GM19438 (cell line): ENCODE results near the gene ZNF70.
A peak's percentile ranks its signal among the peaks of the same experiment; 100 is the strongest.

Source experiments
- ATAC-seq: cut with Tn5 transposase; IDR thresholded peaks from one replicate; pipeline ENCODE4 v1.9.1; 2021; ENCODE audit warnings: low read depth; ENCODE audit not compliant: unreplicated experiment

The ZNF70 gene

DNA sequence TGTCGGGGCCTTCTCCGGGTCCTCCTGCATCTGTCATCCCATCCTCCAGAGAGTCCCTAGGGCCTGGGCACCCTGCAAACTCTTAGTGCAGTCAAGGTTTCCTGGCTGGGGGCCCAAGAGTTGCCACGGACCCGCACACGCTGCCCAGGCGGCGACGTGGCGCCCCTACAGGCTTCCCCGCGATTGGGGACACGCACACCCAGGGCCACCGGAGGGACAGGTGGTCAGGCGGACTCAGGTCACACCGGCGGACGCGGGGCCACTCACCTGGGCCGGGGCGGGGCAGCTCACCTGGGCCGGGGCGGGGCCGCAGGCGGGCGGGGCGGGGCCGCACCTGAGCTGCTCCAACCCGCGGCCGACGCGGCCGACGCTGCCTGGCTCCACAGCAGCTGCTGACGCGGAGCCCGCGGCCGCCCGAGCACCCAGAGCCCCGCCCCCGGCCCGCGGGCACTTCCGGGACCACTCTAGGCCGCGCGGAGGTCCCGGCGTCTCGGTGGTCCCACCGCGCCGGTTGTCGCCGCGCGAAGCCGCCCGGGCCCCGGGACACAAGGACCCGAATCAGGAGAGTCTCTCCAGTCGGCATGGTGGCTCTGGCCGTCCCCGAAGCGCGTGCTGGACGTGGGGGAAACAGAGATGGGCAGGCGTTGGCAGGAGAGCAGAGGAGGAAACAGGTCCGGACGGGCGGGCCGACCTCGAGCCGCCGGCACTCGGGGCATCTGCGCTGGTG, at the start of gene ZNF70:
Gene ZNF70, minus strand, starts transcription at position 399 of the 727 bp plus-strand sequence. CDS start 5,972 bp downstream, outside the sequence.
- ATAC-seq: peak; percentile 68

DNA sequence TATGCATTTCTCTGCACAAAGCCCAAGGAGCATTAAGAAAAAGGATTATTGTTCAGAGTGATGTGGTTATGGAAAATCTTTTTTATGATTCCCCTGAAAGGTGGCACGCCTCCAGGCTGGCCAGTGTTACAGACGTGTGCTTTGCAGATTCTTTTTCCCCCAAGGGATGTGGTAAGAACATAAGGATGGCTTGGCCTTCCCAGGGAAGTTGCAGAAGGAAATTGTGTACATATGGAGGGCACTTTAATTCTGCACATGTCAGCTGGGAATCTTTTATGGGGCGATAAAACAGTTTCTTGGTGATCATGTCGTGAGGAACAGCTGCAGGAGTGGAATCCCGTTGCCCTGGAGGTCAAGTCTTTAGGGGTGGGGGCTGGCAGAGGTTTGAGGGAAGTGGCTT, 45.5 kb upstream of the ZNF70 start:
- ATAC-seq: no peak

DNA sequence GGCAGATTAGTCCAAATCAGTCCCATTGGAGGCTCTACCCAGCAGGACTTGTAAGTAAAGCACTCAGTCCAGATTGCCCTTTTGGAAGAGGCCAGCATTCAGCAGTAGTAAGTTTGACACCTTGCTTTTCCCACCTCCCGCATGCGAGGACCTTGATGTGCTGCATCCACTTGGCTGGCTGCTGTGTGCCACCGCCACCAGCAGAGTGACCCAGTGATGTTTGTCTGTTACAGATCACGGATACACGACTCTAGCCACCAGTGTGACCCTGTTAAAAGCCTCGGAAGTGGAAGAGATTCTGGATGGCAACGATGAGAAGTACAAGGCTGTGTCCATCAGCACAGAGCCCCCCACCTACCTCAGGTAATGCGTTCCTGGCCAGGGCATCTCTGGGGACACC, 42.4 kb upstream of the ZNF70 start:
- ATAC-seq: no peak

DNA sequence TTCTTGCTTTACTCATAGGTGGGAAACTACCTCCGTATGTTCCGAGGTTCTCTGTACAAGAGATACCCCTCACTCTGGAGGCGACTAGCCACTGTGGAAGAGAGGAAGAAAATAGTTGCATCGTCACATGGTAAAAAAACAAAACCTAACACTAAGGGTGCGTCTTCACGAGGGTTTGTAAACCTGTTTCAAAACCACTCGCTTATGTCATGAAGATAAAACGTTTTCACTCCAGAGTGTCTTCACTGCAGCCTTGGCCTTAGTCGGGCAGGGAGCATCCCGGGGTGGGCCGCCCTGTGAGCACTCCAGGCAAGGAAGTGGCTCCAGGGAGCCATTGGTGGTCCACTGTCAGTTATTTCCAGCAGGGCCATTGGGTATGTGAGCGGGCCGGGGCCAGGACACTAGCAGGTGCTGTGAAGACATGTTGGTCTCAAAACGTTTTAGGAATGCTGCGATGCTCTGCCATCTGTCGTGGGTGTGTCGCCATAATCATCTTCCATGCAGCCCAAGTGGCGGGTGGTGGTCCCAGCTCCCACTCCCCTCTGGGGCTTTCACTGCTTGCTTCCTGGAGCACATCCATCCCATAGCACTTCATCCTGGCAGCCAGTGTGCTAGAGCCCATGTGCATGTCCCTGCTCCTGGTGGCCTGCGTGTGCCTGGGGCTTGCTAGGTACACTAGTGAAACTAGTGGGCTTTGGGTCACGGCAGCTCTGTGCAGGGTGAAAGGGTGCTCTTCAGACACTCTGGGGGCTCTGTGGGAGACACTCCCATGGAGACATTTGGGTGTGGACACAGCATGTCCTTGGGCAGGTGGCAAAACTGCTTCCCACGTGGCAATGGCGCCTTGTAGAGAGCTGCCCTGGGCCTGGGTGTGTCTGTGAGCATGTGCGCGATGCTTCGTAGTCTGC, 41.1 kb upstream of the ZNF70 start:
- no peak for ATAC-seq

DNA sequence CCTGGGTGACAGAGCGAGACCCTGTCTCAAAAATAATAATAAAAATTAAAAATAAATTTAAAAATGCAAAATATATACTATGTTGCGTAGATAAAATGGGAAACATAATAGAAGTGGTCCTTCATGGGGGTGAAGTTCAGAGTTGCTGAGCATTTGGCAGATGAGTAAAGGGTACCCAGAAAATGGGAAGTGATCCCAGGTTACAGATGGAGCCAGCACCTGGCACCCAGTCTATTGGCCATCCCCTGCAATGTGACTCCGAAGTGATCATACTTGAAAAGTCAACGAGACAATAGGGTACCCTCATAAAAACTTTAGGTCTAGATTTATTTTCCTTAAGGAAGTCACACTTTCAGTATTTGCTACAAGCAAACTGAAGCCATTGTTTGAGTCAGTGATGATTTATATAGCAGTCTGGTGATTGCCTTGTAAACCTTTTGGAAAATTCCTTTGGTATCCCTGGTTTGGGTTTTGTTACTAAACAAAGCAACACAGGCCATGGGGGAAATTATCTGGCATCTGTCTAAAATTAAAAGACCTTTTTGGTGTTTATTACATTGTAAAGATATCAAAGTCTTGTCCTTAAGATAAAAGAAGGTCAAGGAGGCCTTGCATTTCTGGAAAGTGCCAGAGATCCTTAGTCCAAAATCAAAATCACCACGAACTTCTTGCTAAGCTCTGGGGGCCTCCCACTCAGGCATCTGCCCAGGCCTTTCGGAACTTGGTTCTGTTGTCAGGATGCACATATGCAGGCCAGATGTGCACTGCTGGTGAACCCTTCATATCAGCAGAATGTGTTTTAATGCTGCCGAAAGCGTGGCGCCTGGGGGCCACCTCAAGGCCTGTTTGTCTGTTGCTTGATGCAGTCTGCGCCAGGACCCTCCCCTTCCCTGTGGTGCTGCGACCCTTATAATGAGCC, 40.2 kb upstream of the ZNF70 start:
- ATAC-seq: no peak

DNA sequence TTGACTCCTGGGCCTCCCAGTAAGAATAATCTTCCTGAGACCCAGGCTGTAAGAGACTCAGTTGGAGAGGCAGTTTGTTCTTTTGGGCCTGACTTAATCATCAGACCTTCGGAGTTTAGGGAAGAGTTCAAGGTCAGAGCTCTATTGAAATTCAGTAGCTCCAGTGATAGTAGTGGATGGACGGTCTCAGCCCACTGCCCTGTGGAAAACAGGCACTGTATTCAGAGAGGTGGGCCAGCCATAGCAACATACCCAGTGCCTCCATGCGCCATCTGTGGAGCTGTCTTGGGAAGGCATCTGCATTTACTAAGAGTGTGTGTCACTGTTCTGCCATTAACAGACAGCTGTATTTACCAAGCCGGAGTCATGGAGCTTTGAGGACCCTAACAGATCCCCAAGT, 38.7 kb upstream of the ZNF70 start:
- ATAC-seq: no peak

DNA sequence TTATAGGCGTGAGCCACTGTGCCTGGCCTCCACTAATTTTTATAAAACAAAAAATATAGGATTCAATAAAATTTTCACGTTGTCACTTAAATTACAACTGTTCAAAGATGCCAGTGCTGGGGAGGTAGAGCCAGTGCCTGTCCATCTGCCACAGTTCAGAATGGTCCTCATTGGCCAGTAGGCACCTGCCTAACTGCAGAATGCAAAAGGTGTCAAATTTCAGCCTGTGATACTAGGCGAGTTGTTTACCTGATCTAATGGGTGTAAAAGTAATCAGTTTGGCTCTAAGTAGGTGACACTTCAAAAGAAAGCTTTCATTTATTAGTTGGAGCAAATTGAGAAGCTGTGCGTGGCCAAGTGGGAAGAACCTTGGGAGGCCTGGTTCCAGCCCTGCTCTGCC, 38.2 kb upstream of the ZNF70 start:
- ATAC-seq: no peak

DNA sequence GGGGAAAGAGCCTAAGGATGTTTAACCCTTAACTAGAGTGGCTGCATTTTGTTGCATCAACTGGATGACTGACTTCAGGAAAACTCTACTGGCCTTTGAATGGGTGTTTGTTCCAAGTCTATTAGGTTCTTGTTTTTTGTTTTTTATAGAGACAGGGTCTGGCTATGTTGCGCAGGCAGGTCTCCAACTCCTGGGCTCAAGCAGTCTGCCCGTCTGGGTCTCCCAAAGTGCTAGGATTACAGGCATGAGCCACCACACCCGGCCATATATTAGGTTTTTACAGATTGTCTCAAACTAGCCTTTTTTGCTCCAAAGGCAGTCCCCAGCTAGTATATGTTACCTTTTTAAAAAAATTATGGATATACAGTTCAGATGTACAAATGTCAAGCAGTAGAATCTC, 37.0 kb upstream of the ZNF70 start:
- ATAC-seq: no peak

DNA sequence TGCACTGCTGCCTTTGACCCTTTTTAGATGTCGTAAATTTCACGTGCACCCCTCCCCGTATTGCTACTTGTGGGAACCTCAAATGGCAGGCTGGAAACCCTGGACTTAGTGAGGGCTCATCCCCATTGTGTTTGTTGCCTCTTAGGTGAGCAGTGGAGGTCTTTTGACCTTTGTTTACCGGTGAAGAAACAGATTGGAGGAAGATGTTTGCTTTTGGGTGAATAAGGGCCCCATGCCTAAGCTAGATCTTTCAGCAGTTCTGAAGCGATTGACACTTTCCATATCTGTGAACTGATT, 36.6 kb upstream of the ZNF70 start:
- ATAC-seq: no peak

DNA sequence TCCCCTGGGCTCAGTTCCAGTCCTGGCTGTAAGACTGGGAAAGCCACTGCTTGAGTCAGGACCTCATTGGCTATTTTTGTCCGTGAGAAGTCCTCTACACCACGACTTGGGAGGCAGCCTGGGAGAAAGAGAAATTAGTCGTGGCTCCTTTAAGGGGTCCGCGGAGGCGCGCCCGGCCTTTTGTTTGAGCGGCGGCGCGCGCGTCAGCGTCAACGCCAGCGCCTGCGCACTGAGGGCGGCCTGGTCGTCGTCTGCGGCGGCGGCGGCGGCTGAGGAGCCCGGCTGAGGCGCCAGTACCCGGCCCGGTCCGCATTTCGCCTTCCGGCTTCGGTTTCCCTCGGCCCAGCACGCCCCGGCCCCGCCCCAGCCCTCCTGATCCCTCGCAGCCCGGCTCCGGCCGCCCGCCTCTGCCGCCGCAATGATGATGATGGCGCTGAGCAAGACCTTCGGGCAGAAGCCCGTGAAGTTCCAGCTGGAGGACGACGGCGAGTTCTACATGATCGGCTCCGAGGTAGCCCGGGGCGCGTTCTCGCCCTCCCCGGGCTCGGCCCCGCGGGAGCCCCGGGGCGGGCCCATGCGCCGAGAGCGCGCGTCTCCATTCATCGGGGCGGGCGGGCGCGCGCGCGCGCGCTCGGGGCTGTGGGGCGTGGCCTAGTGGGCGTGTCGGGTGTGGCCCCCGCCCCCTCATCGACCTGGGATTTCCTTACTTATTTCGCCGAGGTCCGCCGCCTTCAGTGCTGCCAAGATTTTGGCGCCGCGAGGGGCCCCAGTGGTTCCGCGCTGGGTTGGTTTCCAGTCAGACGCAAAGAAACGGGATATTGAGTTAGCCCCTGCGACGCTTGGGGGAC, 36.1 kb upstream of the ZNF70 start, which contains the start of gene SMARCB1:
Gene SMARCB1, plus strand, starts transcription at position 215 of the 848 bp plus-strand sequence. Its CDS starts 204 bp downstream, at position 419.
- ATAC-seq: peak; percentile 66

DNA sequence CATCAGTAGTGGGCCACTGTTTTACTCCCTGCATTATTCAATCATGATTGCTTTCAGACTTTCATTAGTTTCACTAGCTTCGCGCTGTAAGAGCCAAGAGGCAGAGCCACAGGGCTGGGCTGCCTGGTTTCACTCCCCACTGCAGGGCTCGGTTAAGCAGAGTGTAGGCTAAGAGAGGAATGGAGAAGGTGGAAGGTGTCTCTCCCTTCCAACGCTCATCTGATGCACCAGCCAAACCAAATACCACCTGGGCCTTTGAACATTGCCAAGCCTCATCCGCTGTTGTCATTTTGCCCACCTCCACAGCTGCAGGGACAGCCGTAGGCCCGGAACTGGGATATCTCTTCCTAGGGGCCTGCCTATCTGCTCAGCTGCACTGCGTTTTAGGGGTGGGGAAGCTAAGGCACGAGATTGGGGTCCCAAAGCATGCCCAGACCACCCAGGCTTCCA, 35.4 kb upstream of the ZNF70 start:
- no peak for ATAC-seq

DNA sequence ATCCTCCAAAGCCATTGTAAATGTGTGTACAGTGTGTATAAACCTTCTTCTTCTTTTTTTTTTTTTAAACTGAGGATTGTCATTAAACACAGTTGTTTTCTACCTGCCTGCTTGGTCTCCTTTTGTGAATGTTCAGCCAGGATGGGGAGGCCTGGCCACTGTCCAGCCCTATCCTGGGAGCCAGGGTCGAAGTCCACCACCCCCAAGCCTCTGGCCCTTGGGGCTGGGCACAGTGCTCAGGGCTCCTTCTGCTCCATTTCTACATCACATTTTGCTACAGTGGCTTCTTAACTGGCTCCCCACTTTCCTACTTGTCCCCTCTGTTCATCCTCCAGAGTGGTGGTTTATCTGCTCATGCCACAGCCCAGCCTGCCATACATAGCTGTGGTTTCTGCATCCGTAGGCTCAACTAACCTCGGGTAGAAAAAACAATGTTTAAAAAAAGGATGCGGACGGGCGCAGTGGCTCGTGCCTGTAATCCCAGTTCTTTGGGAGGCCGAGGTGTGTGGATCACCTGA, 33.4 kb upstream of the ZNF70 start:
- ATAC-seq: no peak

DNA sequence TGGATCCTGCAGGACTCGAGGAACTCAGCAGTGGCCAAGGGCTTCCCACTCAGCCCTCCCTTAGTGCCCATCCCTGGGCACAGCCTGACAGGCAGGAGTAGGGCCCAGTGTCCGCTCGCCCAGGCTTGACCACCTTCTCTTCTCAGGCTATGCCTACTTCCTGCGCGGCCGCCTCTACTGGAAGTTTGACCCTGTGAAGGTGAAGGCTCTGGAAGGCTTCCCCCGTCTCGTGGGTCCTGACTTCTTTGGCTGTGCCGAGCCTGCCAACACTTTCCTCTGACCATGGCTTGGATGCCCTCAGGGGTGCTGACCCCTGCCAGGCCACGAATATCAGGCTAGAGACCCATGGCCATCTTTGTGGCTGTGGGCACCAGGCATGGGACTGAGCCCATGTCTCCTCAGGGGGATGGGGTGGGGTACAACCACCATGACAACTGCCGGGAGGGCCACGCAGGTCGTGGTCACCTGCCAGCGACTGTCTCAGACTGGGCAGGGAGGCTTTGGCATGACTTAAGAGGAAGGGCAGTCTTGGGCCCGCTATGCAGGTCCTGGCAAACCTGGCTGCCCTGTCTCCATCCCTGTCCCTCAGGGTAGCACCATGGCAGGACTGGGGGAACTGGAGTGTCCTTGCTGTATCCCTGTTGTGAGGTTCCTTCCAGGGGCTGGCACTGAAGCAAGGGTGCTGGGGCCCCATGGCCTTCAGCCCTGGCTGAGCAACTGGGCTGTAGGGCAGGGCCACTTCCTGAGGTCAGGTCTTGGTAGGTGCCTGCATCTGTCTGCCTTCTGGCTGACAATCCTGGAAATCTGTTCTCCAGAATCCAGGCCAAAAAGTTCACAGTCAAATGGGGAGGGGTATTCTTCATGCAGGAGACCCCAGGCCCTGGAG, 32.6 kb upstream of the ZNF70 start:
- ATAC-seq: no peak

DNA sequence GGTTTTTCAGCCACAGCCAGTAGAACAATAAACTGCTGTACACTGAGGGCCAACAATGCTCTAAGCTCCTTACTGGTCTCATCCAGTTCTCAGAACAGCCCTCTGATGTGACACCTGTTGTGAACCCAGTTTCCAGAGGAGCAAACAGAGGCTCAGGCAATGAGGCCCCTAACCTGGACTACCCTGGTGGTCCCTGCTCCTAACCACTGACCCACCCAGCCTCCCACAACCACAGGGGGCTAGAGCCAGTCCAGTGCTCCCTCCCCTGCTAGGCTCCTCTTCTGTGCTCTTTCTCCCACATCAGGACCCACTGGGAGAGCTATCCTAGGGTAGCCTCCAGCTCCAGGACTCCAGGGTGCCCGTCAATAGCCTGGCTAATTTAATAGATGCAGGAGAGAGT, 31.8 kb upstream of the ZNF70 start:
- ATAC-seq: no peak

DNA sequence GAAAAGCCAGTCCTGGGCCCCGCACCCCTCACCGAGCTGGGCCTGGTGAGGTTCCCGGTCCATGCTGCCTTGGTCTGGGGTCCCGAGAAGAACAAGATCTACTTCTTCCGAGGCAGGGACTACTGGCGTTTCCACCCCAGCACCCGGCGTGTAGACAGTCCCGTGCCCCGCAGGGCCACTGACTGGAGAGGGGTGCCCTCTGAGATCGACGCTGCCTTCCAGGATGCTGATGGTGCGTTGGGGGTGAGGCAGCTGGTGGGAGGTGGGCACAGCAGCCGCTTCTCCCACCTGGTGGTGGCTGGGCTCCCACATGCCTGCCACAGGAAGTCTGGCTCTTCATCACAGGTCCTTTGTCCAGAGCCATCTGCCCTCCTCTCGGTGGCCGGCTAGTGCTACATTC, 31.3 kb upstream of the ZNF70 start:
- ATAC-seq: no peak

DNA sequence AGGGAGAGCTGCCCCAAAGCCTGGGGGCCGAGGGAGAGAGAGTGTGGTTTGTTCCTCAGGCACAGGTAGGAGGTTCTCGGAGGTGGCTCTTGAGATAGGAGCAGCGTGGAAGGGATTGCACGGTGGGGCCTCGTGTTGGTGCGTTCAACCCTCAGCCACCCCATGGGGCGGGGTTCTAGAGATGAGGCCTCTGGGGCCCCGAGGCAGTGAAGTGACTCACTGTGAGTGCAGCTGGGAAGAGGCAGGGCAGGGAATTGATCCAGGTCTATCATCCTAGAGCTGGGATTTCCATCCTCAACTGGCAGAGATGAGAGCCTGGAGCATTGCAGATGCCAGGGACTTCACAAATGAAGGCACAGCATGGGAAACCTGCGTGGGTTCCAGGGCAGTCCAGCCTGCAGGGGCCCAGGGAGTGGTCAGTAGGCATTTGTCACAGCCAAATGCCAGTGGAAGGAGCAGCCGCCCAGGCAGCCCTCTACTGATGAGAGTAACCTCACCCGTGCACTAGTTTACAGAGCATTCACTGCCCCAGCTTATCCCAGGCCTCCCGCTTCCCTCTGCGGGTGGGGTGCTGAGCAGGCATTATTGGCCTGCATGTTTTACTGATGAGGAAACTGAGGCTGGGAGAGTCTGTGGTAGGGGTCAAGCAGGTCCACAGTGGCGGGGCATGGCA, 30.7 kb upstream of the ZNF70 start:
- ATAC-seq: no peak

DNA sequence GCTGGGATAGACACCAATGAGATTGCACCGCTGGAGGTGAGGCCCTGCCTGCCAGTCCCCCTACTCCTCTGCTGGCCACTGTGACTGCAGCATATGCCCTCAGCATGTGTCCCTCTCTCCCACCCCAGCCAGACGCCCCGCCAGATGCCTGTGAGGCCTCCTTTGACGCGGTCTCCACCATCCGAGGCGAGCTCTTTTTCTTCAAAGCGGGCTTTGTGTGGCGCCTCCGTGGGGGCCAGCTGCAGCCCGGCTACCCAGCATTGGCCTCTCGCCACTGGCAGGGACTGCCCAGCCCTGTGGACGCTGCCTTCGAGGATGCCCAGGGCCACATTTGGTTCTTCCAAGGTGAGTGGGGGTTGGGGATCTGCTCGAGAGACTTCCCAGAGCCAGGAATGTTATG, 30.2 kb upstream of the ZNF70 start:
- ATAC-seq: no peak

DNA sequence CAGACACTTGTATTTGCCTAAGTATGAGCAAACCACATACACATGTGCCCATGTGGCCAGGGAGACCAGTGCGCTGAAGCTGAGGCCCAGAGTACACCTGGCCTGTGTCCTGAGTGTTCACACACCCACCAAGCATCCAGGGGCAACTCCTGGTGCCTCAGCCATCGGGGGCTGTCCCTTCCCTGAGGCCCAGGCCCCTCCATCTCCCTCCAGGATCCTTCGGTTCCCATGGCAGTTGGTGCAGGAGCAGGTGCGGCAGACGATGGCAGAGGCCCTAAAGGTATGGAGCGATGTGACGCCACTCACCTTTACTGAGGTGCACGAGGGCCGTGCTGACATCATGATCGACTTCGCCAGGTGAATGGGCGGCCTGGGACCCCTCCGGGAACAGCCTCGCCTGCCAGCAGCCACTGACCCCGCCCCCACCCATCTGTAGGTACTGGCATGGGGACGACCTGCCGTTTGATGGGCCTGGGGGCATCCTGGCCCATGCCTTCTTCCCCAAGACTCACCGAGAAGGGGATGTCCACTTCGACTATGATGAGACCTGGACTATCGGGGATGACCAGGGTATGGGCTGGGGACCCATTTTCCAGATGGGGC, 29.3 kb upstream of the ZNF70 start:
- no peak for ATAC-seq
